ACHN (cell line): ENCODE results near the gene ST8SIA4.

Source experiments
- DNase-seq: peaks from one replicate; pipeline ENCODE4 v3.0.0-alpha.2; 2015
- in situ Hi-C: cut with HindIII; loops from 2 replicates; pipeline ENCODE4 v1.10.0; 2017; ENCODE audit warnings: low sequenced_read_pairs, low pct_ligation_motif_present, low pct_unique_long_range_greater_than_20kb

The ST8SIA4 gene

GRCh38 chr5:100760688-100761087 lies 142.4 kb downstream of the ST8SIA4 start:
- DNase-seq: no peak
- in situ Hi-C loops: no loop called here

DNA sequence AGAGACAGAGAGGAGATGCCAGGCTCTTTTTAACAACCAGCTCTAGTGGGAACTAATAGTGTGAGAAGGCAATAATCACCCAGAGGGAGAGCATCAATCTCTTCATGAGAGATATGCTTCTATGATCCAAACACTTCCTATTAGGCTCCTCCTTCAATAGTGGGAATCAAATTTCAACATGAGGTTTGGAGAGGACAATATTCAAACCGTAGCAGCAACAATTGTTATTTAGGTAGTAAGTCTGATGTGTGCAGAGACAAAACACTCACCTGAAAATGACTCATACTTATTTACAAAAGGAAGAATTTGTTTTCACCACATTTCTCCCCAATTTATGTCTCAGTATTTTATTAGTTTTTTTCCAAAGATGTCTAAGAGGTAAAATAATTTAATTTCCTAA lies 144.3 kb downstream of the ST8SIA4 start:
- in situ Hi-C loops: no loop called here
- no peak for DNase-seq

GRCh38 chr5:100758306-100758705 lies 144.8 kb downstream of the ST8SIA4 start:
- DNase-seq: no peak
- in situ Hi-C loops: no loop called here

- no peak for DNase-seq
- in situ Hi-C loops: no loop called here
Measured at GRCh38 chr5:100757618-100758017, 145.5 kb downstream of the ST8SIA4 start.
